Type B pancreatic cell (in vitro differentiated cells): ENCODE measurements around the gene KNDC1. TPM values are rescaled to one million over a fixed set of nuclear protein-coding genes. Genes with fewer than 3 reads are reported as not detected.
"Not testable (repeated sequence)": the region's sequence is repeated elsewhere in the genome, so short reads cannot be mapped to it uniquely, and the experiment has no call there.

Experiments used
- DNase-seq: peaks from one replicate; pipeline ENCODE4 v3.0.0; 2021; ENCODE audit warnings: mixed read lengths; ENCODE audit not compliant: unreplicated experiment; ENCODE audit errors: extremely low spot score
- H3K27ac Mint-ChIP-seq: 2 replicates; pipeline ENCODE4 v1.8.0; 2021; ENCODE audit warnings: mild to moderate bottlenecking, mixed read lengths
- H3K27me3 Mint-ChIP-seq: 2 replicates; pipeline ENCODE4 v1.8.0; 2021; ENCODE audit warnings: mixed read lengths
- H3K36me3 Mint-ChIP-seq: 2 replicates; pipeline ENCODE4 v1.8.0; 2021; ENCODE audit warnings: mixed read lengths
- H3K4me1 Mint-ChIP-seq: one replicate; pipeline ENCODE4 v1.8.0; 2021; ENCODE audit warnings: mixed read lengths; ENCODE audit not compliant: unreplicated experiment
- H3K4me3 Mint-ChIP-seq: 2 replicates; pipeline ENCODE4 v1.8.0; 2021; ENCODE audit warnings: mild to moderate bottlenecking, mixed read lengths
- H3K9me3 Mint-ChIP-seq: 2 replicates; pipeline ENCODE4 v1.8.0; 2021; ENCODE audit warnings: mixed read lengths
- CTCF ChIP-seq: fragments of 200-600 bp; sonication (generic); conservative IDR thresholded peaks from 2 replicates; pipeline ENCODE4 v1.5.0; 2021; ENCODE audit warnings: antibody characterized with exemption, mild to moderate bottlenecking
- total RNA-seq: library from RNA; stranded (reverse); gene quantifications from 2 replicates; pipeline ENCODE4 v1.2.1, GENCODE V29; 2021; ENCODE audit warnings: low replicate concordance

Gene KNDC1
- total RNA-seq, 1 donor from 2014 or later, result 6.4 TPM

- no peak for TF ChIP-seq CTCF
- DNase-seq, result no peak
- Mint-ChIP-seq H3K4me3 (no peak overlapping the region), H3K9me3 (no peaks in the 10 kb centered on the region), H3K27me3 (peaks cover 4% of the 10 kb centered on the region), H3K27ac (no peak overlapping the region), H3K36me3 (no peaks in the 10 kb centered on the region), H3K4me1 (no peaks in the 10 kb centered on the region)
These were observed 9.3 kb downstream of the KNDC1 start for GRCh38 chr10:133169173-133169947.

DNA sequence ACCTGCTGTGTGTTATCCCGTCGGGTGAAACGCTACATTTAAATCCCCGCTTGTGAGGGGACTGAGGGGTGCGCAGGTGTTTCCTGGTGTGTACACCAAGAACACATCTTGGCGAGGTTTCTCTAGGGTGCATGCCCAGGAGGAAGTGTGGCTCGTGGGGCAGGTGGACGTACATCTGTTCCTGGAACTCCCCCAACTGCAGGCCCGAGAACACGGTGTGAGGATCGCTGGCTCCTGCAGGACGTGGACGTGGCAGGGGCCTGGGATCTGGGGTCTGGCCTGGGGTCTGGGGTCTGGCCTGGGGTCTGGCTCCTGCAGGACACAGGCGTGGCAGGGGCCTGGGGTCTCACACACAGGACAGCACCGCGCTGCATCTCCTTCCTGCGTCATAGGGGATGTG lies 10.1 kb downstream of the KNDC1 start:
- Mint-ChIP-seq H3K9me3 (no peaks in the 10 kb centered on the region), H3K36me3 (no peaks in the 10 kb centered on the region), H3K4me3 (no peak overlapping the region), H3K27ac (no peak overlapping the region), H3K4me1 (no peaks in the 10 kb centered on the region), H3K27me3 (peaks cover 4% of the 10 kb centered on the region)
- DNase-seq, result no peak
- TF ChIP-seq CTCF, result no peak

- H3K4me3 Mint-ChIP-seq, result no peak overlapping the region
- H3K27ac Mint-ChIP-seq, result no peak overlapping the region
- no peaks in the 10 kb centered on the region for H3K9me3 Mint-ChIP-seq
- TF ChIP-seq CTCF, result no peak
- no peak for DNase-seq
- no peaks in the 10 kb centered on the region for H3K4me1 Mint-ChIP-seq
- peaks cover 4% of the 10 kb centered on the region for H3K27me3 Mint-ChIP-seq
- H3K36me3 Mint-ChIP-seq, result peaks cover 6% of the 10 kb centered on the region
These were observed 14.0 kb downstream of the KNDC1 start for GRCh38 chr10:133173860-133174640.

- DNase-seq, result no peak
- Mint-ChIP-seq H3K27ac (no peak overlapping the region), H3K36me3 (peaks cover 6% of the 10 kb centered on the region), H3K4me1 (no peaks in the 10 kb centered on the region), H3K9me3 (no peaks in the 10 kb centered on the region), H3K4me3 (no peak overlapping the region), H3K27me3 (peaks cover 4% of the 10 kb centered on the region)
- TF ChIP-seq CTCF, result no peak
These were observed 14.8 kb downstream of the KNDC1 start for GRCh38 chr10:133174689-133175263.

DNA sequence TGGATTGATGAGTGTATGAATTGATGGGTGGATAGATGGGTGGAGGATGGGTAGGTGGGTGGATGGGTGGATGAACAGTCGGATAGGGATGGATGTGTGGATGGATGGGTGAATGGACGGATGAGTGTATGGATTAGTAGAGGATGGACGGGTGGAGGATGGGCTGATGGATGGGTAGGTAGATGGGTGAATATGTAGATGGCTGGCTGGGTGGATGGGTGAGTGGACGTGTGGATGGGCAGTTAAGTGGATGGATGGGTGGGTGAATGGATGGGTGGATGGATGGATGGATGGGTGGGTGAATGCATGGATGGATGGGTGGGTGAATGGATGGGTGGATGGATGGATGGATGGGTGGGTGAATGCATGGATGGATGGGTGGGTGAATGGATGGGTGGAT lies 15.6 kb downstream of the KNDC1 start:
- not testable (repeated sequence) for H3K4me3 Mint-ChIP-seq, H3K4me1 Mint-ChIP-seq, DNase-seq, H3K9me3 Mint-ChIP-seq, H3K27ac Mint-ChIP-seq, H3K36me3 Mint-ChIP-seq, H3K27me3 Mint-ChIP-seq

DNA sequence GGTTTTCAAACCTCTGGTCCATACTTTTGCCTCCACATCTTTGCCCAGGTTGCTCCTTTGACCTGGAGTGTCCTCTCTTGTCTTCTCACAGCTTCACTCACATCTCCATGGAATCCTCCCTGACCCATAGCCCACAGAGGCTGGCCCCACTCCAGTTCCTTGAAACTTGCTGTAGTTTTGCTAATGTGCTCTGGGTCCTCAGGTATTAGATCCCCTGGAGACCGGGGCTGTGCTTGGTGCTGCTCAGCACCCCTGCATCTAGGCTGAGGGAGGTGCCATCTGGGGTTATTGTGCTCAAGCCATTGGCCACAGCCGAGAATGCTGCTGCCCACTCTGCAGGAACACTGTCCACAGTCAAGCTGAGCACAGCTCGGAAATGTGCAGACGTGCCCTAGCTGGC lies 16.5 kb downstream of the KNDC1 start:
- H3K4me3 Mint-ChIP-seq, result no peak overlapping the region

More for the DNA sequence above, 16.5 kb downstream of the KNDC1 start:
- Mint-ChIP-seq H3K4me1 (no peaks in the 10 kb centered on the region), H3K36me3 (peaks cover 6% of the 10 kb centered on the region), H3K9me3 (no peaks in the 10 kb centered on the region), H3K27ac (no peak overlapping the region), H3K27me3 (peaks cover 4% of the 10 kb centered on the region)
- no peak for DNase-seq
- TF ChIP-seq CTCF, result no peak
